NCI-H1694 (cell line): ENCODE measurements around the gene STX8.
"Not testable (repeated sequence)": the region's sequence is repeated elsewhere in the genome, so short reads cannot be mapped to it uniquely, and the experiment has no call there.

Experiments used
- DNase-seq: peaks from one replicate; lab custom pipeline; 2025; lab: John Stamatoyannopoulos, UW

STX8 gene

DNA sequence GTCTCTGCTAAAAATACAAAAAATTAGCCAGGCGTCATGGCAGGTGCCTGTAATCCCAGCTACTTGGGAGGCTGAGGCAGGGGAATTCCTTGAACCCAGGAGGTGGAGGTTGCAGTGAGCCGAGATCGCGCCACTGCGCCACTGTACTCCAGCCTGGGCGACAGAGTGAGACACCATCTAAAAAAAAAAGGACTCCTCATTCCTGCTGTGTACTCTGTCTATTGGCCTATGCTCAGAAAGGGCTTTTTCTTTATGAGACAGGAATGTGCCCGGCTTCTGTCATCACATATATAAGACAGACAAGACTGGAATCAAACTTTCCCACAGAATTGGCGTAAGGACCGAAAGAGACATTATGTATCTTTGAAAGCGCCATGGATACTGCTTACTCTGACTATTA lies 236.1 kb downstream of the STX8 start:
- not testable (repeated sequence) for DNase-seq

DNA sequence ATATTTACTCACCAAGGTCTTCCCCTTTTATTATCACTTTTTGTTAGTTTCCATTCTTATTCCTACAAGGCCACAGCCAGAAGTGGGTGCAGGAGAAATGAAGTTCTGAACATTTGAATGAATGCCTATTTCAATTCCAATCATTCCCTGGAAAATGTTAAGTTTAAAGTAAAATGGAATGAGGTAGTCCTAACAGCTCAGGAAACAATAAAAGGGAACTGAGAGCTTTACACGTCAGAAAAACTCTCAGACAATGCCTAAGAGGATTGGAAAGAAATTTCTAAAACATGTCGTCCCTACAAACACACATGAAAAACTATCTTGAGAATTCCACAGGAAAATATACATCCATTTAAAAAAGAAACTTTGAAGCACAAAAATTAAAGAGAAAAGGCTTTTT lies 238.8 kb downstream of the STX8 start:
- DNase-seq: no peak

DNA sequence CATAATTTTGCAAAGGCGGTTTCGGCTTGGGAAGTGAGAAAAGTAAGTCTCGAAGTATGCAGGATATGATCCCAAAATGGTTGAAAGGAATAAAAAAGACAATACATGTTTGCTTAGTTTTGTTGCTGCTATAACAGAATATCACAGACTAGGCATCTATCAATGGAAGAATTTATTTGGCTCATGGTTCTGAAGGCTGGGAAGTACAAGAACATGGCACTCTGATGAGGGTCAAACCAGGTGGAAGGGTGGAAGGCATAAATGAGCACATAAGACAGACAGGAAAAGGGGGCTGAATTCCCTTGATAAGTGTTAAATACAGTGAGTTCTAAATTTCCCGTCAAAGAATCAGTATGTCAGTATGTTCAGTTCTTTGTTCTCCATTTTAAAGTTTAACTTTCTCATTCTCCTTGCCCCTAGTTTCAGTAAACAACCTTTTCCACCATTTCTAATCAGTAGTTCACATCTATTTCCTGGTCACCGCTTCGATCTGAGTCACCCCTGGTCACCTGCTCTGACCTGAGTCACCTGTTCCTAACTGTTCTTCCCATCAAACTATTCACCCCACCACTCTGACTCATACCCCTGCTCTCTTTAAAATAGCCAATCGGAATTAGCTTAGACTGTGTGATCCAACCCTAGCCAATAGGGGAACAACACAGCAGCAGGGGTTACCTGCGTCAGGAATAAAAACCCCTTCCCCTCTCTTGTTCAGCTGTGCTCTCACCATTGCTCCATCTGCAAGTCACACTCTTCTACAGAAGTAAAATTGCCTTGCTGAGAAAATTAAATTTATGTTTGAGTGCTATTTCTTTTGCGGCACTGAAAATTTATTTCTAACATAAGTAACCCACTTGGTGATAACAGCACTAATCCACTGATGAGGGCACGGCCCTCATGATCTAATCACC lies 240.8 kb downstream of the STX8 start:
- DNase-seq: no peak

DNA sequence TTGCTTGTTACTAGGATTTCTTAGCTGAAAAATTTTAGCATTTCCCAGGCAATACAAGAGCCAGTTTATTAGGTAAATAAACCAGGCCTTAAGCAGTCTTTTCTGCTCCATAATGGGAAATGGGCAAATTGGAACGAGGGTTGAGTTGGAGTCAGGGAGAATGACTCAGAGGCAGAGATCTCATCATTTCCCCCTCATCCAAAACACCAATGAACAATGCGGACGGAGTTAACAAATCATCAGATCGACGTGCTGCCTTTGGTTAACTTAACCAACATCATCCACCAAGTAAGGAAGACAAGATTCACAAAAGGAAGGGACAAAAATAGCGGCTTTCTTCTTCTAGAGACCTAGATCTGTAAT lies 243.5 kb downstream of the STX8 start:
- no peak for DNase-seq

DNA sequence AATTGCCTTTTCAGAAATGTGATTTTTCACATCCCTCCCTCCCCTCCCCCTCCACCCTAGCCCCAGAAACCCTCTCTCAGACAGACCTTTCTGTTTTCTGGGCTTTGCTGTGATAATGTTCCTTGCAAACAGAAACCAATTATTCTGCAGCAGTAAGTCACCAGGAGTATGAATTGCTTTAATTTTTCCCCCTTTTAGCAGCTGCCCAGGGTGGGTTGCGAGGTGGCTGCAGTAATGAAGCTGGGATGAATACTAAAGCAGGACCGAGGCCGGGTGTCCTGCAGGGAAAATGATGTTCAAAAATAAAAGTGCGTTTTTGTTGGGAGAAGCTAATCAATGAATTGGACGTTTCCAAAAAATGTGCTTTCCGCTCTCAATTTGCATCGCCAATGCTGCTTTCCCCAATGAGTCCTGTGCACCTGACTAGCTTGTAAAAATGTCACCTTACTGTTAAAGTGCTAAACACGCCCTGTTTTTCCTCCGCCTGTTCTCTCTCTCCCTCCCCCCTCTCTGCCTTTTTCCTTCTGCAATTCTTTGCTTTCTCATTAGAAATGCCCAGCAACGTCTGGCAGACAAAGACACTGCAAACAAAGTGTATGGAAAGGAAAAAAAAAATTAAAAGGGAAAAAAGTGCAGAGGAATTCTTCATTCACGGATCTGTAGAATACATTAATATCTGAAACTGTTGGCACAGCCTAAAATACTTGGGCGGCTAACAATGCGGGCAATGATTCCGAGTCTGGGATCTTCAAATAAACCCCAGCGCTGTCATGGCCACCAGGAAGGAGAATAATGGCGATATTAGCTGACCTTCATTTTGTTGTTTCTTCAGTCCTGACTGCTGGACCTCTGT lies 244.1 kb downstream of the STX8 start:
- DNase-seq: no peak

DNA sequence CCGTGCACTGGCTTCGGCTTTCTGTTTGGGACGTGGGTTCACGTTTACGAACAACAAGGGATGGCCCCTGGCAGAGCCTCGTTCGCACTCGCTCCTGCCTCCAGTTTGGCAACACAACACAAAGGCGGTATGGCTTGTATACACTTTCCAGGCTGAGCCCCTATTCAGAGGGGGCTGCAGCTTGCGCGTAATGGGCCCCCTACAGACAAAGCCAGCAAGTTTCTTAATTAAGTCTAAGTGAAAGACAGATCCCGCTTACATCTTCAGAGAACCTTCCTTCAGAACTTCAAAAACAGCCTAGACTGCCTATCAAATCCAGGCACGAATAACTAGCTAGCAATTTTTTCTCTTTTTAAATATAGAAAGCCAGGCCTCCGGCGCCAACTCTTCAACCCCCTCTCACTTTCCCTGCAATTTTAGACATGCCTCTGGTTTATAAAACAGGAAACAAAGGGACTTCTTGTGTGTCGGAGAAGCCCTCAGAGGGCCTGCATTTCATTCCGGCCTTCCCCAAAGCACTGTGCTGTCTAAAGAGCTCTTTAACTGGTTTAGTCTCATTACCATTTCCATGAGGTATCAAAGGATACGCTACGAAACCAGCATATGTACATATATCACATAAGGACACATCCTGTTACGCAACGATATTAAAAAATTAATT lies 244.9 kb downstream of the STX8 start:
- no peak for DNase-seq

DNA sequence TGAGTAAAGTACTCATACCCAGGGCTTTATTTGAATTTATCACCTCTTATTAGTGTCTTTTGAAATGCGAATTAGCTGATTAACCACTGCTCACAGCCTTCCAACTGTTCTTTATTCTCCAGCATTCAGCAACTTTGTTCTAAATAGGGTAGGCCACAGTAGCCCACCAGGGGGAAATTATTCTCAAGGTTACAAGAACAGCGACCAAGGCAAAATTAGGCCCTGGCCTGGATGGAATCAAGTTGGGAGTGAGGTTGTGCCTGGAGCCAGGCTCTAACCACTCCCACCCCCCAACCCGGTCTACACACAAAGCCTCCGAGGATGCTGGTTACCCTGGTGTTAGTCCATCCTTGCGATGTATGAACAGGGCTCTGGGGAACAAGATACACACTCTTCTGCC lies 245.5 kb downstream of the STX8 start:
- DNase-seq: no peak

DNA sequence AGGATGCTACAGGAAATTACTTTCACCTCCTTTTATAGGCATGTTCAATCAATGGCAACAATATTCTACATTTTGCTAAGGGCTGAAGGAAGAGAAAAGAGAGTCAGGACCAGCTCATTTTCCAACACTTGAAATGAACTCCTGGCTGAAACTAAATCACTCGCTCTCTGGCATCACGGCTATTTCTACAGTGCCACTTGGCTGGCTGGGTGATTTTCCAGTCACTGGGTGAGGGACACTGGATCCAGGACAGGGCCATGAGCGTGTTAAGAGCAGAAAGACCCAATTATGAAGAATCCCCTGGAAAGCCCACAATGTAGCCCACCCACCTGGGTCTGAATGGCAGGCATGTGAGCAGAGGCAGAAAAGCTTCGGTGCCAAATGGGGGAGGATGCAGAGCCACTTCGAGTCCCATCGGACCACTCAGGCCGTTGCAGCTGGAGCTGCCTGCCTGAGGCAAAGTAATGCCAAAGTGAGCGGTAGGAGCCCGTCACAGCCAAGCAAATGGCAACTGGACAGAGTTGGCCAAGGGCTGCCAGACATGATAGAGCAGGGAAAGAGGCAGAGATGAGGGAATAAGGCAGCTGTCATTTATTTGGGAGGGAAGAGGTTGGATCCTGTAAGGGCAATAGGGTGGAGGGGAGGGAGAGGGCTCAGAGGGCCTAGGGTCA lies 246.2 kb downstream of the STX8 start:
- no peak for DNase-seq

DNA sequence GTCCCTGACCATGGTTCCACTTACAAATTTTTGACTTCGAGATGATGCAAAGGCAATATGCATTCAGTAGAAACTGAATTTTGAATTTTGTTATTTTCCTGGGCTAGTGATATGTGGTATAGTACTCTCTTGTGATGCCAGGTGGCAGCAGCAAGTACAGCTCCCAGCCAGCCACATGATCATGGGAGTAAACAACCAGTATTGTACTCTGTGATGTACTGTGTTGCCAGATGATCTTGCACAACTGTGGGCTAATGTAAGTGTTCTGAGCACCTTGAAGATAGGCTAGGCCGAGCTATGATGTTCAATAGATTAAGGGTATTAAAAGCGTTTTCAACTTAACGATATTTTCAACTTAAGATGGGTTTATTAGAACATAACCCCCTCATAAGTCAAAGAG lies 250.8 kb downstream of the STX8 start:
- no peak for DNase-seq

DNA sequence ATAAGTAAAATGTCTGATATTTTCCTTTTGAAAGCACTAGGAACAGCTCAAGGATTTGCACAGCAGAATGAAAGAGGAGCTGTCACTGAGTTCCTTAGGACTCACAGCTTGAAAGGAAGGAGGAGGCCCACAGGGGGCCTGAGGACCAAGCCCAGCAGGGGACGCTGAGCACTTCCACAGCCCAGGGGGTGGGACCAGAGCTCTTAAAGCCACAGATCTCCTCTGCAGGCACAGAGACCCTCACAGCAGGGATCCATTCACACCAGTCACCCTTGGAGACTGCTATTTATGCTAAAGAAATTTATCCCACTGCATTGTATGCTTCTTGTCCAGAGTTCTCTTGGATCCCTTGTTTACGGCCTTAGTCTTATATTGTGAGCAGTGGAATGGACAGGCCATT lies 253.3 kb downstream of the STX8 start:
- no peak for DNase-seq

DNA sequence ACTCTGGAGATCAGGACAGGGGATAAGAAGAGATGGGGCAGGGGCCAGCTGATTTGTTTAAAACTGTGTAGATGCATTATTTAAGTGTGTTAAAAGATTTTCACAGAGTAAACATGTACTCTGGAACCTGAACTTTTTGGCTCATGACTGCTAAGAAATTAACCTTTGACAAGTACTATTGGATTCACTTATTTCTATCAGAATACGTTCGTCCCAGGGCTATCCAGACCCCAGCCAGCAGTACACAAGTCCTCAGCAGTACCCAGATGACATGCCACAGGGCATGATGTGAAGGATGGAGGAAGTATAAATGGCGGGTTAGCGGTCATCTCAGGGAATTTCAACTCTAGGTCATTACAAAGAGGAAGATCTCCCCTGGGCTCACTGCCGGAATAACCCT lies 253.7 kb downstream of the STX8 start:
- DNase-seq: no peak

DNA sequence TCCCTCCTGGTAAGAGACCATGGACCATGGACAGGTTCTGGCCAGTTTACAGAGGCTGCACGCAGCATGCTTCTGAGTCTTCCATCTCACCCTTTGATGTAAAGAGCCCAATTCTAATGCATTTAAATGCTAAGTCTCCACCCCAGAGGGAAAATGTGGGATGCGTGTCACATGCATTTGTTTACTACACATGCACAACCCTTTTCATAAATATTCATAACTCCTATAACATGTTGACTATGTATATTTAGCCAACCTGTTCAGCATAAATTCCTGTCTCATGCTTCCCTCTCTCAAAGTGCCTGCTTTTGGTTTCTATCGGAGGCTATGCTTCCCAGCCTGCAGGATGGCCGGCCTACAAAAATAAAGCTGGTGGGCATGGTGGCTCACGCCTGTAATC lies 260.3 kb downstream of the STX8 start:
- DNase-seq: no peak

DNA sequence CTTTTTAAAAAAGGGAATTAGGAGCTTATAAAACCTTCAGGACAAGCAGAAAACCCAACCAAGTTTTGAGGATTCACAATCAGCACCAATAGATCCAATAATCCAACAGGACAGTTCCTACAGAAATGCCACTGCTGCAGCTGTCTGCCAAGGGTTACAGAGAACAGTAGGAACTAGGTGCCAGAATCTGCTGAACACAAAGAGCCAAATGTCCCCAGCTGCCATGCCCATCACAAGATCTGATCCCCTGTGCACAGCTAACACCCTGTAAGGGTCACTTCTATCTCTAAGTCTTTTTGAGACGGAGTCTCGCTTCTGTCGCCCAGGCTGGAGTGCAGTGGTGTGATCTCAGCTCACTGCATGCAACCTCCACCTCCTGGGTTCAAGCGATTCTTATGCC lies 262.3 kb downstream of the STX8 start:
- DNase-seq: no peak

DNA sequence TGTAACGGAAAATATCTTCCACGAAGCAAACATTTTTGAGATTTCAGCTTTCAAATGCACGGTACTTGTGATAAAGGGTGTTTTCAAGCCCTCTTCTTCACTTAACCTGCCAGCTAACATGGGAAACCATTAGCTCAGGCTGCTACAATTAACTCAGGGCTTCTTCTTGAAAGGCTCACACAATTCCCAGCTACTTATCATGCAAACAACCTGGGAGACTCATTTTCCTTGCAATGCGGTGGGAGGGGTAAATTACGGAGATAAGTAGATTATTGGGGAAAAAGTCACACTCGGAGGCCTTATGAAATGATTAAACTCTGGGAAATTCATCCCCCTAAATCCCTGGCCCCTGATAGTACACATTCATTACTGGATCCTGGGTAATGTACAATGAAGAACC lies 266.4 kb downstream of the STX8 start:
- DNase-seq: no peak

DNA sequence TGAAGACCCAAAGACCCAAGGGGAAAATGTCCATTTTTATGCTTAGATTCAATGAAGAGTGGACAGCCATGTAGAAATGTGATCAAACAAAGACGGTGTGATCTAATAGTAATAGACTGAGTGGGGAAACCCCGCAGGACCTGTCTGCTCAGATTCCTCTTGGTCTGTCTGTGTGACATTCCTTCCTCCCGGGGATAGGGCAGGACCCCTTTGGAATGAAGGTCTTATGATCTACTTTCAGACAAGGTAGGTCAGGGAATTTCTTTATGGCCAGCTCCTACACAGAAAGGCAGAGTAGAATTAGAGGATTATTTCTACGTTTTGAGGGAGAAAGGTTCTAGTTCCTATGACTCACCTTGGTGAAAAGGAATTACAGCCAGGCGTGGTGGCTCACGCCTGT lies 267.6 kb downstream of the STX8 start:
- no peak for DNase-seq

DNA sequence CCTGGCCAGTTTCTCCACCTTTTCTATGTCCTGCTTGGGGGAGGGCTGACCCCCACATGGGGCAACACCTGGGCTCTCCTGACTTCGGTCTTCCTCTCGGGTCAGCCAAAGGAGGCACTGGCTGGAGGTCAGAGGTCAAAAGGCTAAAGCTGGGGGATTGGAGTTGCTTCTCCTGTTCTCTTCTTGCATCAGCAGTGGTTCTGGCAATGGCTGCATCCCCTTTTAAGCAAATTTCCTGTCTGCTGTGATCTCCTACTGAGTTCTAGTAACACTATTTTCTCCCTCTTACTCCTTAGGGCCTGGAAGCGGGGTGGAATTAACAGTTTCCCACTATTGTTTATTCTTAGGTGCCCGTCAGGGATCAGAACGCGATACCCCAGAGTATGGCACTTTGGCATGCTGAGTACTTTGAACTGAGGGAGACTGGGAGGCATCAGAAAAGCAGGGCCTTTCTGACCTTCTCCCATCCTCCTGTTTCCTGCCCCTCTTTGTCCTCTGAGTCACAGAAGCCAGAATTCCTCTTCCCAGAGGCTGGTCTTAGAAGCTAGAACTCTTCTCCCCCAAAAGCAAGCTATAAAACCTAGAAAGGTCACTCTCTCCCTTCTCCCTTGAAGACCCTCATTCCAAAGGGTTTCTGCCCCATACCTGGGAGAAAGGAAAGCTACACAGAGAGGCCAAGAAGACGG lies 268.2 kb downstream of the STX8 start:
- DNase-seq: no peak

DNA sequence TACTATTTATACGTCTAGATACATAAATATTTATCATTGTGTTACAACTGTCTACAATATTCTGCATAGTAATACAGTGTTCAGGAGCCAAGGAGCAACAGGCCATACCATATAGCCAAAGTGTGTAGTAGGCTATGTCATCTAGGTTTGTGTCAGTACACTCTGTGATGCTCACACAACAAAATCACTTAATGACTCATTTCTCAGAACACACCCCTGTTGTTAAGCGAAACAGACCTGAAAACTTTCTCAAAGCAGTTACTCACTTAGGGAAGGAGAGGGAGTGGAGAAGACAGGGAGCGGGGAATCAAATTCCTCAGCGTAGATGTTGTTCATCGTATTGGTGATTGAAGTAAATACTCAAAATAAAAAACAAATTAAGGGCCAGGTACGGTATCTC lies 269.5 kb downstream of the STX8 start:
- DNase-seq: no peak

DNA sequence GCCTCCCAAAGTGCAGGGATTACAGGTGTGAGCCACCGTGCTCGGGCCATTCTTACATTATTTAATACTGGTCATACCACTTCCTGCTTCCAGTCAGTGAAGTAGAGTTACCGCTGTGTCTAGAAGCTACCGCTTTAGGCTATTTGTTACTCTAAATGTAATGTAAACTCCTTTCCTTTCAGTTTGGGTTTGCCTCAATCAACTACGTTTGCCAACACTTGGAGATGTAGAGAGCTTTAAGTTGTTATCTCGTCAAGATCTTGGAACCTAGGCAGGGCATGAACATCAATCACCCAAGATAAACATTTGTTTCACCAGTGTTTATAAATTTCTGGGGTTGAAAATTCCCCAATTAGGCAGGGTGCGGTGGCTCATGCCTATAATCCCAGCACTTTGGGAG lies 275.9 kb downstream of the STX8 start:
- DNase-seq: no peak

DNA sequence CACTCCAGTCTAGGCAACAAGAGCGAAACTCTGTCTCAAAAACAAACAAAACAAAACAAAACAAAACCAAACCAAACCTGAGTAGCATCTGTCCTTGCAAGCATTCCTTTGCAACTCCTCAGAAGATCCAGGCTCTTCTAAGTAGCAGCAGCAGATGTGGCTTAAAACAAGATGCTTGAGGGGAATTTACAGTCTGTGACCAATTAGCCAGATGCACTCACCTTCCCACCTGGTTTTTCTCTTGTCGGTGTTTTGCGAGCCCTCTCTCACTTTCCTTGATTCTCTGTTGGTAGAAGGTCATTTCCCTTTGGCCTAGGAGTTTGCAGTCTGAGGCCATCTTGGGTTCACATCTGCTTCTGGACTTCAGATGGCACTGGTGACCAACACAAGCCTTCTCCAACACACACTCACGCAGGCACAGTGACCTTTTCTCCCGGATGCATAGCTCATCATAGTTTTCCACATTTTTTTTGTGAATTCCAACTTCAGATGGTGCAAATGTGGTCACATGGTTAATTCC lies 276.8 kb downstream of the STX8 start:
- DNase-seq: no peak

DNA sequence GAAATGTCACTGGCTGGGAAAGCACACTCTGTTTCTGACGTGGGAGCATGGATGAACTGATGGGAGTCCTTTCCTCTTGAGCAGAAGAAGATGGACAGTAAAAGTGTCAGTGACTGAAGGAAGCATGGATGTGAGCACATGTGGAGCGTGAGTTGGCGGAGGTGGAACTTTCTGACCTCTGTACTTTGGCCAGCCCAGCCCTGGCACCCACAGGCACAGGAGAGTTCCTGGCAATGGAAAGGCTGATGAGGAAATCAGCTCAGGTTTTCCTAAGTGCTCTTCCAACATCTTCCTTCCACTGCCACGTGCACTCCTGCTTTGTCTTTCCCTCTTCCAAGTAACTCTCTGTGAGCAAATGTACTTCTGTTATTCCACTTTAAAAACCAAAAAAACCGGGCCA lies 277.5 kb downstream of the STX8 start:
- no peak for DNase-seq

DNA sequence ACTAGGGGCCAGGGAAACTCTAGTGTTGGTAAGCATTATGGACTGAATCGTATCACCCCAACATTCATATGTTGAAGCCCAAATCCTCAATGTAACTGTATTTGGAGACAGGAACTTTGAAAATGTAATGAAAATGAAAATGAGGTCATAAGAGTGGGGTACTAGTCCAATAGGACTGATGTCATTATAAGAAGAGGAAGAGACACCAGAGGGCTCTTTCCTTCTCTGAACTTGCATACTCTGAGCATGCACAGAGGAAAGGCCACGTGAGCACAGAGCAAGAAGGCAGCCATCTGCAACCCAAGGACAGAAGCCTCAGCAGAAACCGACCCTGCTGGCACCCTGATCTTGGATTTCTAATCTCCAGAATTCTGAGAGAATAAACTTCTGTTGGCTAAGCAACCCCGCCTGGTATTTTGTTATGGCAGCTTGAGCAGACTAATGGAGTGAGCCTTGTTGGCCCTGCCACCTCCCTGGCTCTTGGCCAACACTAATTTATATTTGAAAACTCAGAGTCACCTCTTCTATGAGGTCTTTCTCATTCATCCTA lies 280.9 kb downstream of the STX8 start:
- DNase-seq: no peak
